IPS-NIHi7 (cell line): ENCODE data around the gene MYO1E.

Experiments
- DNase-seq: peaks from one replicate; pipeline ENCODE4 v3.0.0; 2012; ENCODE audit warnings: mixed read lengths; ENCODE audit errors: extremely low spot score

Gene MYO1E

DNA sequence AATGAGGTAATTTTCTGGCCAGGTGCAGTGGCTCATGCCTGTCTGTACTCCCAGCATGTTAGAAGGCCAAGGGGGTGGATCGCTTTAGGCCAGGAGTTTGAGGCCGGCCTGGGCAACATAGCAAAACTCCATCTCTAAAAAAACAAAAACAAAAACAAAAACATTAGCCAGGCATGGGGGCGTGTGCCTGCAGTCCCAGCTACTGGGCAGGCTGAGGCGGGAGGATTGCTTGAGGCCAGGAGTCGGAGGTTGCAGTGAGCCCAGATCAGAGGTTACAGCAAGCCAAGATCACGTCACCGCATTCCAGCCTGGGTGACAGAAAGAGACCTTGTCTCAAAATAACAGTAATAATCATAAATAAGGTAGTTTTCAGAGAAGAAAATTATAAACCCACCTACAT is 110.4 kb downstream of the MYO1E start:
- no peak for DNase-seq

DNA sequence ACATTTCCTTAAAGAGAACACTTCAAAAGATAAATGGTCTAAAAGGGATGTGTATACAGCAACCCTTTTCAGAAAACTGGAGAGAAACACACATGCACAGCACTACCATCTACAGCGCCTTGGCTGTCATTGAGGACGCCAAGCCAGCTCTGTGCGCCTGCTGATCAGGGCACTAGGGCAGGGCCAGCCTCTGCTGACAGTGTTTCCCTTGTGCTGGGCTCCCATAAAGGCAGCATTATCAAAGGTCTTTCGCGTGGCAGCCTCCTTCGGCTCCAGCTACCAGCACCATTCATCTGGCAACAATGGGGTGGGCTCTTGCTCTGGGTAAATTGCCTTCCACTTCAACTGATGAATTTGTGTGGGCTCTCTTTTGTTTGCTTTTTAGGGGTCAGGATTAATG is 112.6 kb downstream of the MYO1E start:
- DNase-seq = no peak

DNA sequence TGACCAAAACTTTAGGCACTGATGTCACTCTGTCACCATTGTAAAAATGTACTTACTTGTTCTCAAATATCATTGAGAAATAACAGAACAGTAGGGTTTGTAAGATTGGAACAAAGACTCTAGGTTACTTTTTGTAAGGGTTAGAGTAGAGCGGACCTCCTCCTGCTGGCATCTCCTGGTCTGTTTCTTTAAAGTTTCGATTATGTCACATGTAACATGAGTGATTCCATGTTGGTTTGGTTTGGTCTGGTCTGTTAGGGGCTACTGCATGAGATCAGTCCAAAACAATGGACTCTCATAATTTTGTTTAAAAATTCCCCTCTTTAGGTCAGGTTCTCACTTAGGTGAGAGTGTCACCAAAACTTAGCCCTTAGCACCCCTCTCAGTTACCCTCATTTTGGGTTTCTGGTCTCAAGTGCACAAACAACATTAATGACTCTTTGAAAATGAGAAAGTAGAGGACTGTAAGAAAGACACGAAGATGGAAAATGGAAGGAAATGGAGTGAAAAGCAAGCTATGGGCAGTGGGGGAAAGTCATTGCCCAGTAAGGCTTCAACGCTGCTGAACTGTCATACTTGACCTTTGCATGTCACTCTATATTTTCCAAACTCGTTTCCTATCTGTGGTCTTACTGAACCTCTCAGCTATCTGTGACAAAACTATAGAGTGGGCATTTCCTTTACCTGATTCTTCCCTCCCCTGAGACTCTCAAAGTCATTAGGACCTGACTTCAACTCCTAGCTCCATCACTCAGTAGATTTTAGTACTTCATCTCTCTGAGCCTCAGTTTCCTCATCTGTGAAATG is 113.3 kb downstream of the MYO1E start:
- no peak for DNase-seq

DNA sequence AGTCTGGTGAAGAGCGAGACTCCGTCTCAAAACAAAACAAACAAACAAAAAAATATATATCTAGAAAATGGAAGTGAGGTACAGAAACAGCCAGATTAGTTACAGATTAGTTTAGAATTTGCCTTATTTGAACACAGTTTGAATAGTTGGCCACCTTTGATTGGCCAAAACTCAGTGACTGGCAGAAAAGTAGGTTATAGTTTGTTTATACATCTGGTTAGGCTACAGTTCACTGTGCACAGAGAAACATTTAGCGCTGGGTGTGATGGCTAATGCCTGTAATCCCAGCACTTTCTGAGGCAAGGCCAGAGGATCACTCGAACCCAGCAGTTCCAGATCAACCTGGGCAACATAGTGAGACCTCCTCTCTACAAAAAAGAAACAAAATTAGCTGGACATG is 114.4 kb downstream of the MYO1E start:
- no peak for DNase-seq

DNA sequence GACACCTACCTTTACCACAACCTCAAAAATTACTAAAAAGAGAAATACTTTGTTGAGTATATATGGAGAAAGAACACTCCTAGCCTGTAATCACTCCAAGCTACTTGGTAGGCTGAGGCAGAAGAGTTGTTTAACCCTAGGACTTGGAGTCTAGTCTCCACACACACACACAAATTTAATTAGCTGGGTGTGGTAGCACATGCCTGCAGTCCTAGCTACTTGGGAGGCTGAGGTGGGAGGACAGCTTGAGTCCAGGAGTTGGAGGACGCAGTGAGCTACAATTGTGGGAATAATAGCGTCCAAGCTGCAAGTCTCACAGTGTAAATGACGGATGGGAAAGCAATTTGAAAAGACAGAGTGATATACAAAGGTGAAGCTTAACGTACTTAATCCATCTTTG is 115.5 kb downstream of the MYO1E start:
- no peak for DNase-seq

DNA sequence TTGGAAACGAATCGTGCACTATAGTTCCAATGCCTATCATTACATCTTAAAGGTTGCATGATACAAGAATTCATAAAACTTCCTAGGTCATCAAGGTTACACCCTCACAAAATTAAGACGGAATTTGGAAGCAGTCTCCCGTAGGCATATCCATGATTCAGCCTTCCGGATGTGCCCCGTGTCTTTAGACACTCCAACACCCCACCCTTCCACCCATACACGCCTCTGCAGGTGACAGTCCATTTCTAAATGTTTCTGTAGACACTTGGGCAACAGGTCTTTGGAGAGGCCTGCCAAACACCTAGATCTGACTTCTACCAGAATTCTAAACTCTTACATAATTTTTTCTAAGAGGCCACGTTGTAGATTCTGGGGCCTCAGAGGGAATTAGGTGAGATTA is 116.2 kb downstream of the MYO1E start:
- no peak for DNase-seq

DNA sequence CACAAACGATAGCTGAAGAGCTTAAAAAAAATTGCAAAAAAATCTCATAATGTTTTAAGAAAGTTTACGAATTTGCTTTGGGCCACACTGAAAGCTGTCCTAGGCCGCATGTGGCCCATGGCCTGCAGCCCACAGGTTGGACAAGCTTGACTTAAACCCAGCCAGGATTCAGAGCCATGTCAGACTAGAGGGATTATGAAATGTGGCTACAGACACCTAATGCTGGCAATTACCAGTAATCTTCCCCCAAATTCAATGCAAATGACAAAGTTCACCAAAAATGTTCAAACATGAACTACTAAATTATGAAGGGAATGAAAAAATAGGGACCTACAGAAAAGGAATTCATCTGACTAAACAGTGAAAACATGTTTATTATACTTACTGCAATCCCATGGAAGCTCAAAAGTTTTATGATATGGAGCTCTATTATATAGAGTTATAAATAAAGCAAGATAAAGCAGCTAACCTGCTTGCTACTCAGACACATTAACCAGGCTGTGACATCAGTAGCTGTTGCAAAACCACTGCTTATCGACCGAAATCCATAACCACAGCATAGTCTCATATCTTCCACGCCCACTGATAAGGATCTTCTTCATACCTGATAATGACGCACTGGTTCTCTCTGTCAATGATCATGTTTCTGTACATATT is 116.9 kb downstream of the MYO1E start:
- DNase-seq = no peak

DNA sequence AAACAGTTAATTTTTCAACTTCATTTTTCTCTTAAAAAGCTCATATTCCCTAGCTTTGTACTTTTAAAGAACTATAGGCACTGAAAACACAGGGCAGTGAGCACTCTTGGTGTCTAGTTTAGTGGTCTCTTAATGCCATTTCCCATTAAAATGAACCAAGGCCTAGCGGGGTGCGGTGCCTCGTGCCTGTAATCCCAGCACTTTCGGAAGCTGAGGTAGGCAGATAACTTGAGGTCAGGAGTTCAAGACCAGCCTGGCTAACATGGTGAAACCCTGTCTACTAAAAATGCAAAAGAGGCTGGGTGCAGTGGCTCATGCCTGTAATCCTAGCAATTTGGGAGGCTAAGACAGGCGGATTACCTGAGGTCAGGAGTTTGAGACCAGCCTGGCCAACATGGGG is 120.5 kb downstream of the MYO1E start:
- DNase-seq = no peak

DNA sequence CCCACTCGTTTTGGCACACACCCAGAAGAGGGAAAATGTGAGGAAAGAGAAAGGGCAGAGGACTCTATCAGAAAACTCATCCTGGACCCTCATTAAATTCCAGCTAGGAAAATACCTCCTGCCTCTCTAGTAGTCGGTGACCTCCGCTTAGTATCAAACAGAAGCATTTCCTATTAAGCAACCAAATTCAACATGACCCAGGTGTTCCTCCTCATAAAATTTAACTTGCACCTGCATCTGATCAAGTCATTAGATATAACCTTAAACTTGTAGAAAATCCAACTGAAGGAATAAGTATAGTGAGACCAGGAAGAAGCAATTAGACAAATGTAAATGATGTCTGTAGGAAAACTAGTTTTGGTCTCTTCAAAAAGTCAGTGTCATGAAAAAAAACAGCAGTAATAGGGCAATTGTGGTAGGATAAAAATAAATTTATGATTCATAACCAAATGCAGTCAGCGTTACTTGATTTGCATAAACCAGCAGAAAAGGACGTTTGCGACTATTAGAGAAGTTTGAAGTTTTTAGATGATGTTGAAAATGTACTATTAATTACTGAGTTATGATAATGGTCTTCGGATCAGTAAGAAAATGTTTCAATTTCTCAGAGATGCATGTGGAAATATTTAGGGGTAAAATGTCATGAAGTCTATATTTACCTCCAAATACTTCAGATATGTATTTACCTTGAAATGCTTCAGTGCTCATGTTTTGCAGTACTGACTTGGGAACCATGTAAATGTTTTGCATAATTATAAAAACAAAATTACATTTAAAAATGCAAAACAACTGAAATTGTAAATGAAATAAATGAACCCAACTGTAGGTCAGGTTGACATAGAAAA is 121.4 kb downstream of the MYO1E start:
- DNase-seq = no peak

DNA sequence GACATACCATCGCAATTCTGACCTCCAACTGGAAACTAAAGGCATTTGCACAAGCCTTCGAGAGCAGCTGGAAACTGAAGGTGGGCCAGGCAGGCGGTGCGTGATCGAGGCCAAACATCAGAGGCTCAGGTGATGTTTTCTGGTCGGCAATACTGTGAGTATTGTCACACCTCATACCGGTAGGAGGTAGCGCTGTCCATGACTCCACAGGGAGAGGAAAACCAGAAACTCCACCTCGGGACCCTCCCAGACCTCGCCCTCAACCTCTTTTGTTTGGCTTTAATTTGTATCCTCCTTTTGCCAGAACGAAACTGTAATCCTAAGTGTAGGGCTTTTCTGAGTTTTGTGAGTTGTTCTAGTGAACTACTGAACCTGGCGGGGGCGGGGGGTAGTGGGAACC is 122.4 kb downstream of the MYO1E start:
- no peak for DNase-seq

DNA sequence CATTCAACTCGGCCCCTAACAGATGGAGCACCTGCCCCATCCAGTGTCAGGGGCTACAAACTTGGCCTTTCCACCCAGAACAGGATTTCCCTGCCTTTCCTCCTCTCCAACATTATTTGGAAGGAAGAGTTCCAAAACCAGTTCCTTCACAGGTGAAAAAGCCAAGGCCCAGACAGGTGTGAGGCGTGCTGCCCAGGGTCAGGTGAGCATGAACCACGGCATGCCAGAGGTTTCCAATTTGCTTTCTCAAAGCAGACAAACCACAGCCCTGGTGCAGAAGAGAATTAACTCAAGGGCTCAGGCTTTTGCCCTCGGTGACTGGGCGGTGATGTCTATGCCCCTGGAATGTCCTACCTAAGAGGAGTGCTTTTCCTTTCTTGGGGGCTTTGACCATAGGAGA is 122.9 kb downstream of the MYO1E start:
- no peak for DNase-seq

DNA sequence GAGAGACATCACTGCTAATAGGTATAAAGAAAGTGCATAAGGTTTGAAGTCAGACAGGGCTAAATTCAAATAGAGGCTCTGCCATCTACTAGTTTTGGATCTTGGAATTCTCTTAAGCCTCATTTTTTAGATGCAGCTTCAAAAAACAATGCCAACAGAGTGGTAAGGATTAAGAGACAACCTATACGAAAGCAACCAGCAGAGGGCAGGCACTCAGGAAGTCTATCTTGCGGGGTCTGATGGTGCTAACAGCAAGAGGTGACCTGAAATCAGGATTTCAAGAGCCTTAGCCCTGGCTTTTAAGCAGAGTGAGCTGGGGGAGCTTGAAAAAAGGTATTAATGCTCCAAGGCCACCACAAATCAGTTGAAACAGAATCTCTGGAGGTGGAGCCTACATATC is 125.3 kb downstream of the MYO1E start:
- DNase-seq = peak; percentile 78

DNA sequence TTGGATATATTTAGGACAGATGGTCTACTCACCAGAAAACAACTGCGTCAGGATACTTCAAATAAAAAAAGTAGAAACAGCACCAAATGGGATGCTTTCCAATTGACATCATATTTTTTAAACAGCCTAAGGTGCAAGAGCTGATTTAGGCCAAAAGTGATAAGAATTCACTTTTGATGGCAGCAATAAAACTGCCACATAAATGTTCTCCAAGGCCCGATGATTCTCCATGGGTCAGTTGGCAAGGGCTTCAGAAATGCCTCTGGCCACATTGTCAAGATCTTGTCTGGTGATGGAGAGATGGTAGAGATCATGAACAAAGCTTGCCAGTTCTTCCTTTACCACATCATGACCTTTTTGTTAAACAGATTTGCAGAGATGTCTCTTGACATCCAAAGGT is 127.1 kb downstream of the MYO1E start:
- DNase-seq = no peak

DNA sequence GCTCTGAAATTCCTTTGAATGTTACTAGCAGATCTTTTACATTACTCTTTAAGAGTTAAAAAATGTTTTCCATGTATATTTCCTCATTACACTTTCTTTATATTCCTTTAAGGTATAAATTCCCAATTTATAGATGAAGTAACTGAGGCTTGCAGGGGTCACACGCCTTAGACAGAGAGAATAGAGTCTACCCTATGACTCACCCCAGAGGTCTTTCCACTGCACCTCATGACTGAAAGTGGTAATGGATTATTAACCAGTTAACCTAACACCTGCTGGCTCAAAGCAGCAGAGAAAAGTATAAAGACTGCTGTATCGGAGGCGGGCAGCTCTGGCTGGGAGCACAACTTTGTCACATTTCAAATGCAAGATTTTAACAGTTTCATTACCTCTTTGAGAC is 128.3 kb downstream of the MYO1E start:
- no peak for DNase-seq

DNA sequence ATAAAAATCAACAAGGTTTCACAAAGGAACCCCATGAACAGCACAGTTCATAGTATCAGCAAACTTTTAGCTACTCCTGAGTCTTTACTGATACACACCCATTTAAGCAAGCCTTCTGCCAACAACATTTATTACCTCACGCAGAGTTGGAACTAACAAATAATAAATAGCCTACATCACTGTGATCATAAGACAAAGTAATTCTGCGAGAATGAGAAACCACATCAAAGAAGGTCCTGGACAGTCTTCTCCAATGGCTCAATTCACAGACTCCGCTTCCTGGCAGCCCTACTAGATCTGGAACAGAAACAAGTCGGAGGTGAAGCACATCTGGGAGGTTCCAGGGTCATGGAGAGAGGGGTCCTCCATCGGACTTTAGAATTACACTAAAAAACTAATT is 129.0 kb downstream of the MYO1E start:
- DNase-seq = no peak

DNA sequence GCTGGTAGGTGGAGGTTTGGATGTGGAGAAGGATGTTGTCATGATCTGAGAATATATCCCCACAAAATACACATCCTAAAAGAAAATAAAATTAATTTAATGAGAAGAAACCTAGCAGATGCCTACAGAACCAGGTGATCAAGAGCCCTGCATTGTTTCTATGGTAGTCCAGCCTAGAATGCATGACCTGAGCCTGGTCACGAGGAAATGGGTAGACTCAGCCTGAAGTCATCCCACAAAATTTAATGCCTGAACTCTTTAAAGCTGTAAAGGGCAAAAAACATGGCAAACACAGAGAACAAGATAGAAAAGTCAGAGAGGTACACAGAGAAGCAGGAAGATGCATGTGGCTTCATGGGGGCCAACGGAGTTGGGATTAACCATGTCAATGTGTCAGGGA is 130.0 kb downstream of the MYO1E start:
- no peak for DNase-seq

DNA sequence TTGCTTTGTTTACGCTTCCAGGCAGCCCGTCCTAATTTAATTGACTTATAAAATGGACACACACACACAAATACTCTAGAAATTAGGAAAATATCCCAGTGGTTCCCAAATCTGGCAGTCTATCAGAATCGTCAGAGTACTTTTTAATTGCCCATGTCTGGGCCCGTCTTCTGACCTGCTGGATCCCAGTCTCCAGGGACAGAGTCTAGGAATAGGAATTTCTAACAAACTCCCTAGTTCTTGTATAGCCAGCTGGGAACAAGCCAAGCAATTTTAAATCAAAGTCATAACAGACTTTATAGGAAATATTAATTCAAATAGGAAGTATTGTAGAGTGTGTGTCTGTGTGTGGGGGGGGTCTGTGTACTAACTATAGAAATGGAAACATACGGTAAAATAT is 132.6 kb downstream of the MYO1E start:
- no peak for DNase-seq

DNA sequence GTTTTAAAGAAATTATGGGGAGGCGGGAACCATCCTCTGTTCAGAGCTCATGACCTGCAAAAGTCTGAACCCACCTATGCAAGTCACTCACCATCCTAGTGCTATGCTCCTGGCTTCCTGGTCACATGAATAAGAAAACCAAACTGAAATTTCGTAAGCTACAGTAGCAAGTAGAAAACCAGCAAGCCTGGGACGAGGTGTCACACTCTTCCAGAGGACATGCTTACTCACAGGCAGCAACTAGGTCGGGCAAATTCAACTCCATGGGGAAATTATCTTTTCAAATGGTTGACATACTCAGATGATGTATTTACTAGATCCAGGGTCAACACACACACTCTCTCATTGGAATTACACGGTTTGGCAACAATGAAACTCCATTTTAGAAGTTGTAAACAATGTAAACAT is 134.7 kb downstream of the MYO1E start:
- DNase-seq = no peak

DNA sequence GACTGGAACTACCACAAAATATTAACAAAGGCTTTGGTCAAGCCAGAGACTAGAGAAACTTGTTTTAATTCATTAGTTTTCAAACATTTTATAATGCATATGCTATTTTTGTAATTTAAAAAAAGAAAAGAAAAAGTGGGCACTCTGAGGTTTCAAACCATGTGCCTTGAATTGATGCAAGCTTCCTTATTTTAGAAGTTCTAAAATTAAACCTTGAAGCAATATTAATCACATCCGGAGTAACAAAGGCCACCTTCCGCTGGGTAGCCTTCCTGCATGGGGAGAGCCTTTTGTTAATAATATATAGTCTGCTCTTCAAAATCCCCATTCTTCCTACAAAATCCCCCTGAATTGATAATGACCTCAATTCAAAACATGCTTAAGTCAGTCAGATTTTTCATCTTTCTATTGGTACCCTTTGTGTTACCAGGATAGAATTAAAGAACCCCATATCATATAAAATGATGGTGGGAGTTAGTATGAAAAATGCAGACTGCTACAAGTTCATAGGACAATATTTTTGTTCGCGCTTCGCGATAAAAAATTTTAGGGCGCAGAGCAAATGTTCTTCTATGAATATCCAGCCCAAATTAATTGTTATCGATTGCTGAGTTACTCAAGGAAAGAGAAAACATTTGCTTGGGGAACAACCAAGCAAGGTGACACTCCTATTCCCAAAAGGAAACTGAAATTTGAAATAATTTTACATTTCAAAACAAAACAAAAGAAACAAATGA is 135.4 kb downstream of the MYO1E start:
- DNase-seq = no peak

DNA sequence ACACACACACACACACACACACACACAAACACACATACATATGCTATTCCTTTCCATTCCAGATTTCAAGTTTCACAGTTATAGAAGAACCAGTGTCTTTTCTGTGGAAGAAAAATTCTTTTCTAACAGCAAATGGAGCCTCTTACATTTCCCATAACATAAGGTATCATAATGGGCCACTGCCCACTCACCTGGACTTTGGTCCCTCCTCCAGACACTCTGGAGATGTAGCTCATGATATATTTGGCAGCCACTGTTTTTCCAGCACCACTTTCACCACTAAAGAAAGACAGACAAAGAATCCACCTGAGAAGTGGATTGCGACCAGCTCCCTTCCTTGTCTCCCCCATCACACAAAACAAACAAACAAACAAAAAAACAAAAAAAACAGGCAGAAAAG is 136.3 kb downstream of the MYO1E start:
- DNase-seq = no peak

DNA sequence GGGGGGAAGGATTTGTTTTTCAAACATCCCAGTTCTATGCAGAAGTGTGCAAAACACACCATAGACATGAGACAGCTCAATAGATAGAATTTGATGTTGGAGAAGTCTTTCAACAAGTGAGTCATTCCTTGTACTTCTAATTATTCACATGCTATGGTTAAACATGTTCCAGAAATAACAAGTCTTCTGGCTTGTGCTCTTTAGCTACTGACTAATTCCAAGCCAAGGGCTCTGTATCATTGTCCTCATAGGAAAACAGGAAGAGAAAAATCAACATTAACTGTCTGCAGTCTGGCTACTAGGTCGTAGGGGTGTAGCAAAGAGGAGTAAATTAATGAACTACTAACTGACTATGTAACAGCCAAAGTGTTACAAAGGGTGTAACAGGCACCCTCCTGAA is 140.2 kb downstream of the MYO1E start:
- DNase-seq = no peak

DNA sequence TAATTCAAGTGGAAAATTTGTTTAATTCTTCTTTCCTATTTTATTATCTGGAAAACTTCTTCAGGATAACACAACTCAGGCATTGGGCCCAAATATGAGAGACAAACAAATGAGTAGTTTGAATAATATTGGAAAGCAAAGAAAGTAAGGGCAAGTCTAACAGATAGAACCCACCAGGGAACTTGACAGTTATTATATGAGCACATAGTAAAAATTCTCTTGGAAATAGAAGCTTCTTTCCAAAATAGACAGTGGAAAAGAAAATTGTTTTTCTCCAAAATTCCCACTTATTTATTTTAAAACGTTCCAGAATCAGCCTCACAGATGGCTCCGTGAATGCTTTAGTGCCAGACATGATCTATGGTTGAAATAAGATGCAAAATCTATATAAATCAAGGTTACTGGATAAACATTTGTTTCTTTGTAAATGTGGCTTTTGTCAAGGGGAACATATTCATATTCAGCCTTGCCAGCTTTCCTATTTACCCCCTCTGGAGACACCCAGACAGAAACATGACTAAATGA is 142.1 kb downstream of the MYO1E start:
- no peak for DNase-seq
